Esophagus squamous epithelium (tissue), 5 donors: ENCODE results near the gene KCNJ12. TPM values are rescaled to one million over a fixed set of nuclear protein-coding genes. Genes with fewer than 3 reads are reported as not detected.

Experiments
- DNase-seq: peaks from one replicate; lab custom pipeline; 2025; lab: John Stamatoyannopoulos, UW
- H3K27ac ChIP-seq, 4 donors: fragments of 200-600 bp; sonication (generic); one replicate each; pipeline ENCODE4 v1.5.1; 2016 to 2019; ENCODE audit warnings: mild to moderate bottlenecking in 1 of 4
- H3K27me3 ChIP-seq, 4 donors: fragments of 200-600 bp; sonication (generic); 1 replicate in 3 of 4; 2 replicates in 1 of 4; pipeline versions ENCODE4 v1.5.1 to v1.6.0; 2017 to 2021; ENCODE audit warnings: antibody characterized with exemption in 1 of 4
- H3K36me3 ChIP-seq, 3 donors: fragments of 200-600 bp; sonication (generic); one replicate each; pipeline ENCODE4 v1.5.1; 2016 to 2019
- H3K4me1 ChIP-seq, 3 donors: fragments of 200-600 bp; sonication (generic); one replicate each; pipeline ENCODE4 v1.5.1; 2017 to 2019
- H3K4me3 ChIP-seq, 4 donors: fragments of 200-600 bp; sonication (generic); 1 replicate in 3 of 4; 2 replicates in 1 of 4; pipeline ENCODE4 v1.5.1; 2016 to 2019; ENCODE audit warnings: mild to moderate bottlenecking in 2 of 4, moderate library complexity in 1 of 4
- H3K9me3 ChIP-seq, 3 donors: fragments of 200-600 bp; sonication (generic); one replicate each; pipeline ENCODE4 v1.5.1; 2016 to 2019
- POLR2A ChIP-seq, 4 donors: fragments of 450-650 bp; IDR thresholded peaks; one replicate each; pipeline ENCODE4 v1.6.1; 2017; ENCODE audit warnings: antibody characterized with exemption in 4 of 4, mild to moderate bottlenecking in 4 of 4, moderate library complexity in 3 of 4
- WGBS, 2 donors: methylation state at CpG; one replicate each; pipeline ENCODE4 v1.1.5; 2018; 5-methylcytosine and 5-hydroxymethylcytosine counted together
- intact Hi-C: fragments of 100-400 bp; cut with DNase I; formaldehyde crosslinking; loops from one replicate; pipeline ENCODE4 v1.15.0; 2022
- total RNA-seq, 4 donors: library from RNA; depleted of rRNA; stranded (reverse); fragments of >200 nt; gene quantifications; one replicate each; pipeline ENCODE4 v1.1.0, GENCODE V29; 2016
- TF ChIP-seq, protein P1 (sequence below), 6 experiments: fragments of 450-650 bp in 4 of 6; fragments of 200-600 bp in 2 of 6; sonication (generic) in 2 of 6; IDR thresholded peaks; one replicate each; pipeline ENCODE4 v1.5.1; 2016 to 2019; ENCODE audit warnings: antibody characterized with exemption in 6 of 6, mild to moderate bottlenecking in 4 of 6, moderate library complexity in 4 of 6
- donor health status: DM: yes; HTN: yes; CAD: no.

KCNJ12 gene
- total RNA-seq, 4 donors from 2014 or later: 0.09 to 0.73 (median 0.38) TPM; not detected in 1

DNA sequence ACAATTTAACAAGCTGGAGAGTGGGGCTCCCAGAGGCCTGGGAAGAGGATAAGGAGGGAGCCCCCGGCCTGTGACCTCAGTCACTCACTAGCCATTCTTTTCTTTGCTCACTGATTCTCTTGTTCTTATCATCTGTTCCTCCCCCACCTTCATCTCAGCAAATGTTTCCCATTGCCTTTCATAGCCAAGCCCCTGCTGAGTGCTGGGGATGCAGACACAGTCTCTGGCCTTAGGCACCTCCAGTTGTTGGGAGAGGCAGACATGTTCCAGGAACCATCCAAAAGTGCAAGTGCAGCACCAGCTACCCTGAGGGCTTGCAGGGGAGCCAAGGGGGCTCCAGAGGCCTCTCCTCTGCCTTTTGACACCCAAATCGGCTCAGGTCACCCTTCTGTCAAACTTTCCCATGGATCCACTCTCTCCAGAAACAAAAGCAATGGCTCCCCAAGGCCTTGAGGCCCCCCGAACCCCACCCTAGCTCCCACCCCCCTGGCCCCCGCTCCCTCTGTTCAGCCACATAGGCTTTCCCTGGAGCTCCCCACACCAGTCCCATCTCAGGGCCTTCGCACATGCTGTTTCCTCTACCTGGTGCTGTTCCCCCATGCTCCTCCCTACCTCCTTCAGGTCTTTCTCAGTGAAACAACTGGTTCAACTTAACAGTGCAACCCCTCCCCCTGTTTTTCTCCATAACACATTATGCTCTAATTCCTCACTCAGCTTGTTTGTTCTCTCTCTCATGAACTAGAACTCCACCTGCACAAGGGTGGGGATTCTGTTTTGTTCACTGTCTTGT lies 14.9 kb upstream of the KCNJ12 start:
- H3K27ac ChIP-seq: no peak overlapping the region
- no peak for DNase-seq
- H3K27me3 ChIP-seq: no peaks in the 10 kb centered on the region
- H3K36me3 ChIP-seq: no peaks in the 10 kb centered on the region
- H3K4me1 ChIP-seq: no peaks in the 10 kb centered on the region
- no peaks in the 10 kb centered on the region for H3K9me3 ChIP-seq
- 56 to 66% methylated on average over 3 to 5 of the region's 5 CpGs for WGBS, 2 donors
- no peak overlapping the region for H3K4me3 ChIP-seq
- TF ChIP-seq POLR2A (IDR thresholded peaks at IDR 0.05): no peak
- TF ChIP-seq, protein P1, sequence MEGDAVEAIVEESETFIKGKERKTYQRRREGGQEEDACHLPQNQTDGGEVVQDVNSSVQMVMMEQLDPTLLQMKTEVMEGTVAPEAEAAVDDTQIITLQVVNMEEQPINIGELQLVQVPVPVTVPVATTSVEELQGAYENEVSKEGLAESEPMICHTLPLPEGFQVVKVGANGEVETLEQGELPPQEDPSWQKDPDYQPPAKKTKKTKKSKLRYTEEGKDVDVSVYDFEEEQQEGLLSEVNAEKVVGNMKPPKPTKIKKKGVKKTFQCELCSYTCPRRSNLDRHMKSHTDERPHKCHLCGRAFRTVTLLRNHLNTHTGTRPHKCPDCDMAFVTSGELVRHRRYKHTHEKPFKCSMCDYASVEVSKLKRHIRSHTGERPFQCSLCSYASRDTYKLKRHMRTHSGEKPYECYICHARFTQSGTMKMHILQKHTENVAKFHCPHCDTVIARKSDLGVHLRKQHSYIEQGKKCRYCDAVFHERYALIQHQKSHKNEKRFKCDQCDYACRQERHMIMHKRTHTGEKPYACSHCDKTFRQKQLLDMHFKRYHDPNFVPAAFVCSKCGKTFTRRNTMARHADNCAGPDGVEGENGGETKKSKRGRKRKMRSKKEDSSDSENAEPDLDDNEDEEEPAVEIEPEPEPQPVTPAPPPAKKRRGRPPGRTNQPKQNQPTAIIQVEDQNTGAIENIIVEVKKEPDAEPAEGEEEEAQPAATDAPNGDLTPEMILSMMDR (IDR thresholded peaks at IDR 0.05): no peak
- intact Hi-C loops: no loop called here

DNA sequence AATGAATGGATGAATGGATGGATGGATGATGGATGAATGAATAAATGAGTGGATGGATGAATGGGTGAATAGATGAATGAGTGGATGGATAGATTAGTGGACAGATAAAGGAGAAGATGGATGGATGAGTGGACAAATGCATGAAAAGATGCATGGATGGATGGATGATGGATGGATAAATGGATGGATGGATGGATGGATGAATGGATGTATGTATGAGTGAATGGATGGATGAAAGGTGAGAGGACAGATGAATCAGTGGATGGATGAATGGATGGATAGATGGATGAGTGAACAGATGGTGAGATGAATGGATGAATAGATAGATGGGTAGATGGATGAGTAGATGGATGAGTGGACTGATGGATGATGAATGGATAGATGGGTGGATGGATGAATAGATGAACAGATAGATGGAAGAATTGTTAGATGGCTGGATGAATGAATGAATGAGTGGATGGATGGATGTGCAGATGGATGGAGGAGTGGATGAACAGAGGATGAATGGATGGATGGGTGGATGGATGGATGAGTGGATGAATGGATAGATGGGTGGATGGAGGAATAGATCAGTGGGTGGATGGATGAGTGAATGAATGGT lies 13.7 kb upstream of the KCNJ12 start:
- intact Hi-C loops: no loop called here
- TF ChIP-seq POLR2A (IDR thresholded peaks at IDR 0.05): no peak
- TF ChIP-seq, protein P1 (IDR thresholded peaks at IDR 0.05): no peak
- H3K36me3 ChIP-seq: no peaks in the 10 kb centered on the region

DNA sequence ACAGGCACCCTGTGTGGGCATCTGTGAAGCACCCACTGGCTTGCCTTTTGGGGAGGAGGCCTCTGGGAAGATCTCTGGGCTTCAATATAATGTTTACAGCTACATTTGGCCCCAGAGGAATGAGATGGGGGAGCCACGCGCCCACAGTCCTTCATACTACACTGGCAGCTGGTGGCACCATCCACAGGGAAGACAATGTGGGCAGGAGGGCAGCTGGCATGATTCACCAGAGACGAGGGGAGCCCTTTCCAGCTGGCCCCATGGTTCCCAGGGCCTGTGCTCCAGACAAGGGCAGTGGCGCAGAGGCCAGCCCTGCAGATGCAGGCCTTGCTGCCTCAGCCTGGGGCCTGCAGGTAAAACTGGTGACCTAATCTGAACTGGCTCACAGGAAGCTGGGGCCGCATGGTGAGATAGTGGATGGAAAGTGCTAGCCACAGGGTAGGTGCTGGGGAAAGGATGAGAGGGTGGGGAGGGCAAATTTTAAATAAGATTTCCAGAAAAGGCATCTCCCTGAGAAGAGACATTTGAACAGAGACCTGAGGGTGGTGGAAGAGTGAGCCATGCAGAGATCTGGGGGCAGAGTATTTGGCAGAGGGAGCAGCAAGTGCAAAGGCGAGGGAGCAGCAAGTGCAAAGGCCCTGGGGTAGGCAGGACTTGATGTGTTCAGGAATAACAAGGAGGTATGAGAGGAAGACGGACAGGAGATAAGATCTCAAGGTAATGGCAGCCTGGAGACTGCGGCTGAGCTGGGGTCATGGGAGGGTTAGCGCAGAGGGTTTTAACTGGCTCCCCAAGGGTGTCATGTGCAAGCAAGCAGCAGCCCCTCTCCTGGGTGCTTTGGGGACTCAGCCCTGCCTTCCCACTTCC lies 12.1 kb upstream of the KCNJ12 start:
- Histone ChIP-seq H3K9me3 (no peaks in the 10 kb centered on the region), H3K27me3 (peaks cover 0 to 2% (median 0%) of the 10 kb centered on the region in 4 donors), H3K36me3 (no peaks in the 10 kb centered on the region), H3K4me1 (no peaks in the 10 kb centered on the region), H3K27ac (no peak overlapping the region), H3K4me3 (no peak overlapping the region)
- WGBS, 2 donors: 79 to 87% methylated on average over 5 to 9 of the region's 9 CpGs
- DNase-seq: no peak
- intact Hi-C loops: no loop called here
- TF ChIP-seq, protein P1 (IDR thresholded peaks at IDR 0.05): no peak
- no peak for TF ChIP-seq POLR2A (IDR thresholded peaks at IDR 0.05)

More for the DNA sequence above, 13.7 kb upstream of the KCNJ12 start:
- Histone ChIP-seq H3K27ac (no peak overlapping the region), H3K9me3 (no peaks in the 10 kb centered on the region), H3K4me3 (no peak overlapping the region), H3K4me1 (no peaks in the 10 kb centered on the region), H3K27me3 (no peaks in the 10 kb centered on the region)
- DNase-seq: no peak

DNA sequence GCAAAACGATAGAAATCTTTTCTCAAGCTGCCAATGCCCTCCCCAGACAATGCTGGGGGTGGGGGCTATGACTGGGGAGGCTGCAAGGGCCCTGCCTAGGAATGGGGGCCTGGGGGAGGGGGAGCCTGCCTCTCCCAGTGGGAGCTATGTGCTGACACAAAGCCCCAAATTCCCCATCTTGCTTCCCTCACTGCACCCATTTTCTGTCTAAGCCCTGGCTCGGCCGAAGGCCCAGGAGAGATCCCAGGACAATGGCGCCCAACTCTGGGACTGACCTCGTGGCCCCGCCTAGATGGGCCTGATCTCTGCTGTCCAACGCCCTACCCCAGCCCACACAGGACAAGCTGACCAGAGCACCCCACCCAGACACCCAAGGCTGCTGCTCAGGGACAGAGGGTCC lies 11.1 kb upstream of the KCNJ12 start:
- Histone ChIP-seq H3K36me3 (no peaks in the 10 kb centered on the region), H3K4me1 (peaks cover 0 to 2% (median 0%) of the 10 kb centered on the region in 3 donors), H3K27me3 (peaks cover 0 to 7% (median 0%) of the 10 kb centered on the region in 4 donors), H3K27ac (no peak overlapping the region), H3K9me3 (no peaks in the 10 kb centered on the region), H3K4me3 (no peak overlapping the region)
- no peak for TF ChIP-seq POLR2A (IDR thresholded peaks at IDR 0.05)
- TF ChIP-seq, protein P1 (IDR thresholded peaks at IDR 0.05): no peak
- no peak for DNase-seq
- intact Hi-C loops: no loop called here
- WGBS, 2 donors: 0 to 17% methylated on average over 1 of the region's 7 CpGs
